ENCODE results near the gene SOX6.

Gene SOX6

GRCh38 chr11:15933886-15934625, 422.3 kb downstream of the SOX6 start:
- no peak for DNase-seq (ENCODE audit: low spot score)
- in situ Hi-C loops (cut with MboI; ENCODE audit: low pct_unique_long_range_greater_than_20kb, low sequenced_read_pairs, unreplicated experiment): no loop called here
- TF ChIP-seq CTCF (IDR thresholded peaks at IDR 0.05; ENCODE audit: extremely low read depth, insufficient read depth, missing control alignments): no peak

GRCh38 chr11:15932417-15932816, 423.9 kb downstream of the SOX6 start:
- TF ChIP-seq CTCF (IDR thresholded peaks at IDR 0.05; ENCODE audit: extremely low read depth, insufficient read depth, missing control alignments): no peak
- no peak for DNase-seq (ENCODE audit: low spot score)
- in situ Hi-C loops (cut with MboI; ENCODE audit: low pct_unique_long_range_greater_than_20kb, low sequenced_read_pairs, unreplicated experiment): no loop called here

- in situ Hi-C loops (cut with MboI; ENCODE audit: low pct_unique_long_range_greater_than_20kb, low sequenced_read_pairs, unreplicated experiment): no loop called here
- no peak for DNase-seq (ENCODE audit: low spot score)
Measured at GRCh38 chr11:15931497-15931896, 424.8 kb downstream of the SOX6 start.

GRCh38 chr11:15930442-15931025, 425.8 kb downstream of the SOX6 start:
- no peak for TF ChIP-seq CTCF (IDR thresholded peaks at IDR 0.05; ENCODE audit: extremely low read depth, insufficient read depth, missing control alignments)
- DNase-seq (ENCODE audit: low spot score): no peak
- in situ Hi-C loops (cut with MboI; ENCODE audit: low pct_unique_long_range_greater_than_20kb, low sequenced_read_pairs, unreplicated experiment): no loop called here

More at GRCh38 chr11:15931497-15931896, 424.8 kb downstream of the SOX6 start:
- no peak for TF ChIP-seq CTCF (IDR thresholded peaks at IDR 0.05; ENCODE audit: extremely low read depth, insufficient read depth, missing control alignments)

GRCh38 chr11:15929371-15929901, 426.9 kb downstream of the SOX6 start:
- in situ Hi-C loops (cut with MboI; ENCODE audit: low pct_unique_long_range_greater_than_20kb, low sequenced_read_pairs, unreplicated experiment): no loop called here
- no peak for DNase-seq (ENCODE audit: low spot score)
- no peak for TF ChIP-seq CTCF (IDR thresholded peaks at IDR 0.05; ENCODE audit: extremely low read depth, insufficient read depth, missing control alignments)

- DNase-seq (ENCODE audit: low spot score): no peak
- no peak for TF ChIP-seq CTCF (IDR thresholded peaks at IDR 0.05; ENCODE audit: extremely low read depth, insufficient read depth, missing control alignments)
- in situ Hi-C loops (cut with MboI; ENCODE audit: low pct_unique_long_range_greater_than_20kb, low sequenced_read_pairs, unreplicated experiment): no loop called here
Measured at GRCh38 chr11:15927864-15928217, 428.5 kb downstream of the SOX6 start.

All from GM13977 (cell line).